NCI-H1436 treated with DMSO at 0.1 percent for 48 hours (cell line): ENCODE data around the gene BRD1.

ENCODE experiments used
- DNase-seq: peaks from one replicate; lab custom pipeline; 2025; lab: John Stamatoyannopoulos, UW

The BRD1 gene

DNA sequence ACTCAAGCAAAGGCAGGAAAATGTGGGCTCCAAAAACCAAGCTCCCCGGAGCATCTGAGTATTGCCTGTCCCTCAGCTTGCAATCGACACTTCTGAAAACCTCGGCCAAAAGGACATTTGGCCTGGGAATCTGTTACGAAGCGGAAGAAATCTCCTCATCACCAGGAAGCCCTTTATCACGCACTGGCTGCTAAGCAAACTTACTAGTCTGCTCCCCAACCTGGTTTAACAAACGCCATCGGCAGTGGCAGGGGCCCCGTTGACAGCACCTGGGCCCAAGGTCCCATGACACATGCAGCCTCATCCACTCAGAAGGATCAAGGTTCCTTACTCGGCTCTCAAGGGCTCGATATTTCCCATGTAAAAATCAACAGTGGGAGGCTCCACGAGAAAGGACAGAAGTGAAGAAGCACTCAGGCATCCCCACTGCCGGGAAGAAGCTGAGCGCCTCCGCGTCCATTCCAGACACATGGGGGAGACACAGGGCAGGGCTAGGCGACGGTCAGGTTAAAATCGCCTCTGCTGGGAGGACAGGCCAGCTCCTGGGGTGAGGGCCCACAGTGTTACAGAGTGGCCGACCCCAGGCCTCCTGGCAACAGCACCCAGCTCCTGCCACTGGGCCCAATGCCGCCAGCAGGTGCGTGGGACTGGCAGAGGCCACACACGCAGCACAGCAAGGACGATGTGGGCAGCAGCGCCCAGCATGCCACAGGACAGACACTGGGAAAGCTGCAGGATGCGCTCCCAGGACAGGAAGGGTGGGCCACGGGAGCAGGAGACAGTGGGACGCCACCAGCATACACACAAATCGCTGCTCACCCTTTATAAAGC is 27.1 kb downstream of the BRD1 start:
- no peak for DNase-seq

DNA sequence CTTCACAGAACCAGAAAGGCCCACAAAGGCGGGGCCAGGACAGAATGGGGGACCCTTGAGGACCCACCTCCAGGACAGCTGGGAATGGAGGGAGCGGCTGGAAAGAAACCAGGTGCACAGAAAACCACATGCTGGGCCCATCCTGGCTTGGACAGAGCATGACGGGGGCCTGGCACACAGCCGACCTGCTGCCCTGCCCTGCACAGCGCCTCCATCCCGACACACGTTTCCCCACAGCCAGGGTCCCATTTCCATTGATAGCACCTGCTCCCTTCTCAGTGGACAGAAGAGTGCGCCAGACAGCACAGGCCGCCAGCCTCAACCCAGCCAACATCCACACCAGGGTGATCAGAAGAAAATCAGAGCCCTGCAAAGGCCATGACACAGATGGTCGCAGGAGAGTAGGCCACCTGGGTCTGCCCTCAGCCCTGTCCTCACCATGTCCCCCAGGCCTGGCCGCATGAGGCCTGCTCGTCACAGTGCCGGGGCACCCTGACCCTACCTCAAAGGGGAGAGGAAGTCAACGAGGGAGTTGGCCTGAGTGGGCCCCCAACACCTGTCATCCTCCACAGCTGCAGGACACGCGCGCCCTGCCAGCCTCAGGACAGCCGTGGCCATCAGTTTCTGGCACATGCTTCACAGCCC is 28.1 kb downstream of the BRD1 start:
- DNase-seq: no peak

DNA sequence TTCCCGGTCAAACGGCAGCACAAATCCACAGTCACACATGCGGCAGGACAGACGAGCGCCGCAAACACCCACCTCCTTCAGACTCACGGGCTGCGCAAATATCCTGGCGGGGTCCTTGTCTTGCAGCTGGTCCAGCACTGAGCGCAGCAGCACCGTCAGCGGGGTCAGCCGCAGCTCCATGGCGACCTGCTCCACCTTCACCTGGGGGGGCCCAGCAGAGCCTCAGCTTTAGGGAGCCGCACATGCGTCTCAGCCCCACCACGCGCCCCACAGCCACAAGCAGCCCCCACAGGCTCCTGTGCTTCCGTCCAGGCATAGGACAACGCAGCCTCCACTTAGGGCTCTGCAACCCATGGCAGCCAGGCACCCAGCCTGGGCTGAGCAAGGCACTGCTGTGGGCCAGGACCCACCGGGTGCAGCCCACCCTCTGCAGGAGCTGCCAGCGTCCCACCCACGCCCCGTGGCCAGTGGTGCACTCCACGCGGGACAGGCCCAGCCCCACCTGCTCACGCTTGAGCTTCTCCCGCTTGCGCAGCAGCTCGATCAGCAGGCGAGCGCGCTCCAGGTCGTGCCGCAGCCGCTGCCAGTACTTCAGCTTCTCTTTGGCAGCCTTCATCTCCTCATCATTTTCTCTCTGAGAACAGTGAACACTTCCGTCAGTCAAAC is 29.1 kb downstream of the BRD1 start:
- no peak for DNase-seq

DNA sequence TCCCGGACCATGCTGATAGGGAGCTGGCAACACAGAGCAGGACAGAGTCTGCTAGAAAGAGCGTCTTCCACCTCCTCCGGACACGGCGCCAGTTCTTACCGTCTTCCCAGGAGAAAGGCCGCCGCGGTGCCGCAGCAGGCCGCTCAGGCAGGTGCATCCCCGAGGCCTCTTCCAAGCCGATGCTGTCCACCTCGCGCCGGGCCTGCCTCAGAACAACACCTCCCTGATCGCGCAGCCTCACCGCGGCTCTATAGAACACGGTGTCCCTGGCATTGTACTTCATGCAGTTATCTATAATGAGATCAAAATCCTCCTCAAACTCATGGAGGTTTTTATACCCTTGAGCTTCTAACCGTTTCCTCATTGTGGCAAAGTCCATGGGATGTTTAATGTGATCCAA is 30.0 kb downstream of the BRD1 start:
- DNase-seq: no peak

DNA sequence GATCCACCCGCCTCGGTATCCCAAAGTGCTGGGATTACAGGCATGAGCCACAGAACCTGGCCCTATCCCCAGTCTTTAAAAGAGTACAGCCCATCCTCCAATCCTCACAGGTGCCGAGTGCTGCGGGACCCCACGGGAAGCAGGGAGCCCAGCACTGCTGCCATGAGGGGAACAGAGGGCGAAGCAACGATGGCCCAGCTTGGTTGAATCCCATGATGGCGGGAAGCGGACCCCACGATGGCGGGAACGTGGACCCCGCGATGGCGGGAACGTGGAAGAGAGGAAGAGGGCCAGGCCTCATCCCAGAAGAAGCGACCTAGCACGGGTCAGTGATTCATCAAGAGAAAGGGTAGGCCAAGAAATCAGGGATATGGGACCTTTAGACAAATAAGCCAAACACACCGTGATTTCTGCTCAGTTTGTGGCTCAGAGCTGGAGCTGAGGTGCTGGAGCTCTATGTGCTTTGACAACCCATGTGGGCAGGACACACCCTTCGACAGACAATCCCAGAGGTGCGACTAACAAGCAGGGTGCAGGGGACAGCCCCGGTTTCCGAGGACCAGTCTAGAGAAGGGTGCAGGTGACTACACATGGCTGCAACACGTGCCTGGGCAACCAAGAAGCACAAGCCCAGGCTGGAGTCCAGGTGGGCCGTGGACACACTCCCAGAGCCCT is 30.9 kb downstream of the BRD1 start:
- DNase-seq: no peak

DNA sequence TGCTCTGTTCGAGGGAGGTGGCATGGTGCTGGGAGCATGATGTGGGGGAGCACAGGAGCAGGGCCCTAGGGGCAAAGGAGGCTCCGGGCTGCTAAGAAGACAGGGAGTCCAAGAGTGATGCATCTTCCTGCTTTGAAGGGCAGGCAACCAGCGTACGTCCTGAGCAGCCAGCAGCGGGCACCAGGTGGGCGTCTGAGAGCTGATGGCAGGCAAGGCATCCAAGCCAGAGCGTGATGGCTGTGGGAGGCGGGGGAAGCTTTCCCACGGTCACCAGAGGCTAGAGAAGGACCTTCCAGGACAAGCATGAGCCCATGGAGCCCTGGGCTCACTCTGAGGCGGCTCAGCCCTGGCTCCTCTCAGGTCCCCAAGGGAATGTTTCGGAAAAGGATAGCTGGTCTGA is 32.2 kb downstream of the BRD1 start:
- DNase-seq: no peak

DNA sequence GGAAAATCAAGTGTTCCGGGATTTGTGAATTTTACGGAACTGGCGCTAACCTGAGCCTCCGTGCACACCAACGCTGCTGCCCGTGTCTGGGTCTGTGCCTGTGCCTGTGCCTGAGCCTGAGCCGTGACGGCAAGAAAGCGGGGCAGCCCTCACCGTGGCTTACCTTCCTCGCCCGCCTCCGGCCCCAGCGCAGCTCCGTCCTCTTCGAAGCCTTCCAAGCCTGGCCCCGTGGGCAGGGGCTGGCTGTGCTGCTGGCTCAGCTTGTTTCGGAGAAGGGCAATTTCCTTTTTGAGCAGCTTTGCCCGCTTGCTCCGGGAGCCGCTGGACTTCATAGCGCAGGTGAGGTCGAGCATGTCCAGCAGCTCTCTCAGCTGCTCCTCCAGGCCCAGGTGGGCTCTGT is 33.8 kb downstream of the BRD1 start:
- DNase-seq: no peak

DNA sequence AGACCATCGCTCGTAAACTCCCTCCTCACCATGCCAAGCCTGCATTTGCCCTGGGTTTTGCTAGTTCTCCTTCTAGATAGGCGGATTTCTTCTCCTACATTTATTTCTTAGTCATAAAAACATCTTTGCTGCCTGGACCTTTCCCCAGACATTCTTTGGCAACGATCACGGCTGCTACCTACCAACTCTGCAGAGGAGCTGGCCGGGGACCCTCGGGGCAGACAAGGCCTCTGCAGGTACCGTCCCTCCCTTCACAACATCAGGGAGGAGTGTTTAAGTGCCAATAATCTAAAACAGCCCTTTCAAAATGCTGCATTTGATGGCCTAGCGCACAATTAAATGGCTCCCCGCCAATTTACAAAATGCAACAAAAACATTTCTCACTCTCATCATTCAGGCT is 34.4 kb downstream of the BRD1 start:
- DNase-seq: no peak

DNA sequence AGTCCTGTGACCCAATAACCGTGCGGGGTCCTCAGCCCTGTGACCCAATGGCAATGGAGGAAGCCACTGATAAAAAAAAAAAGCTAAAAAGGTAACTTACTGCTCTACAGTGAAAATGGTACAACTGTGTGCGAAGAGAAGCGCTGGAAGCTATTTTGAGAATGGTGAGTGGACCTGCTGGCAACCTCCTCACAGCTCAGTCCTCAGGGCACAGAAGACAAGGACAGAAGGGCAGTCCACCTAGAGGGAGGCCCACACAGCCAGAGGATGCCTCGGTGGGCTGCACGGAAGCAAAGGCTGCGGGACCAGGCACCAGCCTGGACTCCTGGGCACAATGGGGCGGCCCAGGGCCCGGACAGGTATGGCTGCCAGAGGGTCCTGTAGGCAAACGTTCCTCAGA is 35.6 kb downstream of the BRD1 start:
- no peak for DNase-seq

DNA sequence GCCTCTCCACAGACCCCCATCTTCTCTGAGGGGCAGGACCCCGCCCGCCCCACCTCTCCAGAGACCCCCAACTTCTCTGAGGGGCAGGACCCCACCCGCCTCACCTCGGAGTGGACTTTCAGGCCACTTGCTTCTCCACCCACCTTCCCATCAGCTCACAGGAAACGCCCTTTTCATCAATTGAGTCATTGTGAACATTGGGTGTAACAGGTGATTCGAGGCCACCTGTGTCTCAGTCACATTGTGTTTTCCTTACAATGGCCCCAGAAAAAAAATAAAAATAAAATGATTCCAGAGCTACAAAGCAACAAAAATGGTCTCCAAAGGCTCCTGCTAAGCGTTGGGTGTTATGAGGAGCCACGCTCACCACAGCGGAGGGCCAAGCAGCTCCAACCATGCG is 36.0 kb downstream of the BRD1 start:
- no peak for DNase-seq

DNA sequence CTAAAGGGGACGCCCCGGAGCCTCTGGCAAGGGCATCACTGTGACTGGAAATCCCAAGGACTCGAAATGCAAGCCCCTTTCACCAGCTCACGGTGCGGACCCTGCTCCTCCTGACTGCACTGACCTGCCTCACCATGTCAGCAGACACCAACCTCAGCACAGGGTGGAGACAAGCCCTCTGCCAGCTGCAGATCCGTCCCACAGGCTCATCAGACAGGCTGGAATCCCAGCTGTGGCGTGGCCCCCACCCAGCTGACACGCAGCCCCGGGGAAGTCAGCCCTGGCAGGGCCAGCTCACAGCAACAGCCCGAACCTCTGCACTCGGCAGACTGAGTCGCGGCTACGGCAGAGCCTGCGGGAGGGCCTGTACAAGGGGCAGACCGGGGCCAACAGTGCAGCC is 36.8 kb downstream of the BRD1 start:
- no peak for DNase-seq

DNA sequence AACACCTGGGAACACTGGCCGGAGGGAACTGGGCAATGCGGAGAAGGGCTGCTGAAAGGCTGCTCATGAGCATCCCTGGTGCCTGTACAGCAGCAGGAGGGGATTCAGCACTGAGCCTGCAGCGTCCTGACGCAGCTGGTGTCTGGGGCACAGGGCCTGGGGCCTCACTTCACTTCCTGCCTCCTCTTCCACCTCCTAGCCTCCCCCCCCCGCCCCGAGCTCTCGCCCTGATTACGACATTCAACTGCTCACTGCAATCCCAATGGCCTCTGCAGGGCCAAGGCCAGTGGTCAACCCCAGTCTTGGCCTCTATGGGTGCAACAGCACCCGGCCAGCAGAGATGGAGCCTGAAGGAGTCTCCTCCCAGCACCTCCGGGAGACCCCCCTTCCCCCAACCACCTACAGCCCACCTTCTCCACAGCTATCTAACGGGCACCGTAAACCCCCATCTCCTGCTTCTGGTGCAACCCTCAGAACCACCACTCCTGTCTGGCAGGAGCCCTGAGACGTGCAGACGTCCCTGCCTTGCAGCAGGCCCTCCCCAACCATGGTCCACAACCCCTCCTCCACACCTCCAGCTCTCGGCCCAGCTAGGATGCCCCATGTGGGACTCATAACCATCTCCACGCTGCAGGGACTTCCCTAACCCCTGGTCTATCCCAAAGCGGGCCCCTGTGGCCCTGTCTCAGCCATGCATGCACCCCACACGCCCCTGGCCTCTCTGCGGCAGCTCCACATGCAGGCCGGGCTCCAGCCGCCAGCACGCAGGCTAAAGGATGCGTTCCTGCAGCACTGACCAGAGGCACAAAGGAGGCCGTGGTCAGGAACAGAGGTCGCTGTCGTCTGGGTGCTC is 38.2 kb downstream of the BRD1 start:
- no peak for DNase-seq

DNA sequence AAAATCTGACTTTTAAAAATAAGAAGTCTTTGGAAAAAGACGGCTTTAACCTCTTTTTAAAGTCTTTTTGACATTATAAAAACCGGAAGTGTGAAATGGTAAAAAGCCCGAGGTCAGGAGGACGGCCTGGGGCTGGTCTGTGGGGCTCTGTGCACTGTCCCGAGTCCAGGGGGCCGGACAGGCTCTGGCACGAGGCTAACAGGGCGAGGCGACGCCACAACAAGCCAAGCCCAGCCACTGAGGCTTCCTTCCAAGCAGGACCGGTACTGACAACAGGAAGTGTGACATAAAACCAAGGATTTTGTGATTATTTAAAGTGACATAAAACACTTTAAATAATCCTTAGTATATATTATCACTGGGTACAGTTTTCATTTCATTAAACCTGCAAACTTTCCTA is 39.2 kb downstream of the BRD1 start:
- no peak for DNase-seq

DNA sequence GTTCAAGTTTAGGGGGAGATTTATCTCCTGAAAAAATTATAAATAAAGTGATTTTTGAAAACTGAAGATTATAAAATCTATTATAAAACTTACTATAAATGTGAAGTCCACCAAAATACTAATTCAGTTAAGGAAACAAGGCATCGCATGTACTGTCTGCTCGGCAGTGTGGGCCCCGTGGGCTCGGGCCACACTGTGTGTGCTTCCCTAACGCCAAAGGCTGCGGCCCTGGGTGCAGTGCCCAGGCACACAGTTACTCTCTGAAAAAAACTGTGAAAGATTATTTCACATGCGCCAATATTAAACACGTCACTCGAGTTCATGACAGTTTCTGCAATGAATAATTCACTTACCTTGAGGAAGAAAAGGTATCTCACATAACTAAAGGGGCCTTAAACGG is 39.8 kb downstream of the BRD1 start:
- no peak for DNase-seq

DNA sequence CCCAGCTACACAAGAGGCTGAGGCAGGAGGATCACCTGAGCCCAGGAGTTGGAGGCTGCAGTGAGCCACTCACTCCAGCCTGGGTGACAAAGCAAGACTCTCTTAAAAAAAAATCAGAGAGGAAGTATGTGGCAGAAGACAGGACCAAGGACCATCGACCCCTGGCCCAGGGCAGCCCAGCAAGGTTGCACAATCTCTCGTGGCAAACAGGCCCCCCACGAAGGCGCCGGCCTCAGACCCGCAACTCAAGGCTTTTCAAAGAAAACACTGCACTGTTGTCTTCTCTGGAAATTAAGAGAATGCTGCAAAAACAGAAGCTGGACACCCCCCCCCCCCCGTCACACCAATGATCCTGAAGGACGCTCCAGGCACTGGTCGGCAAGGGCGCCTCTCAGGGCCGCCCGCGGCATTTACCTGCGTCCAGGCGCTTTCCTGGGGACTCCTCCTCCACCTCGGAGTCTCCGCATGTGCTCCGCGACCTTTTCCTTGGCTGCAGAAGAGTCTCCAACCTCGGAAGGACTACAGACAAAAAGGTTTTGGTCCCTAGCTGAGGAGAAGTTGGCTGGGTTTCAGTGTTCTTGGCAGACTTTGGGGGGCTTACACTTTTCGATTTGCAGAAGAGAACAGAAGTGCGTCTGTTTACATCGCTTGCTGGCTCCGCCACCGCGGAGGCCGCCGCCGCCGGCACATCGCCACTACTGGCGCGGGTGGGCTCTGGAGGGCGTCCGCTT is 40.5 kb downstream of the BRD1 start:
- DNase-seq: no peak

DNA sequence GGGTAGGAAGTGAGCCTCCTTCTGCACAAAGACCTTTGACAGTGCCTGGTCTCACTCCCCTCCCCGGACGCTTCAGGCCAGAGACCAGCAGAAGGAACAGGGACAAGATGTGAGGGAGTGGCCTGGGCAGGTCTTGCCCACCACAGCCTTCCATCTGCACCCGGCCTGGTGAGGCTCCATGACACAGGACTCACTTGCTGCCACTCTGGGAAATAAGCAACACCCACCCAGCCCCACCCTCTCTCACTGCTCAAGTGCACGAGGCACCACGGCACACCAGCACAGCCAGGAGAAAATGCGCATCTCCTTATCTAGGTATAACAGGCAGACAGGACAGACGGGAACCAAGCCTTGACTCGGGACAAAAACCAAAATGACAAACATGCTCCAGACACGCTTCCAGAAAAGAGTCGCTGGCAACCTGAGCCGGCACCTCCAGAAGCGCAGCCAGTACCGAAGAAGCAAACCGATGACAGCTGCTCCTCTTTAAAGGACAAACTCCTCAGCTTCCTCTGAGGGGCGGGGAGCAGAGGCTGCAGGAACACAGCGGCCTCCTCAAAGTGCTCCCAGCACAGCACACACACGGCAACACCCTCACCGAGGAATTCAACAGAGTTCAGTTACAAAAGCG is 41.7 kb downstream of the BRD1 start:
- DNase-seq: no peak

DNA sequence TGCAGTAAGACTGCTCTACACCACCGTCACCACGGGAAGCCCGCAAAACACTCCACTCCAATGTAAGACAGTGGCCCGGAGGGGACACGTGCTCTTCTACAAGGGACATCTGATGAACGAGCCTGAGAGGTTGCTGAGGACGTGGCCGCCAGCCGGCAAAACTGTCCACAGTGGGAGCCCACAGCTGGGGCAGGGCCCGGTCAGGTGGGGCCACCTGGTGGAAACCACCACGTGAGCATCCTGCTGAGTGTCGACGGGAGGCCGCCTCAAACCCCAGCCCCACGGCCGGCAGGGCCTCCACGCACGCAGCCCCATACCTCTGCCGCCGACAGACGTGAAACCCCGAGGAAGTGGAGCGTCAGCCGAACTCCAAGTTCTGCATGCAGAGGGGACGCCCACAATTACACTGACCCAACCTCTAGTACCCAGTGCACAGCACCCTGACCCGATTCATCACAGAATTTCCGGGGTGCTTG is 42.6 kb downstream of the BRD1 start:
- DNase-seq: no peak

DNA sequence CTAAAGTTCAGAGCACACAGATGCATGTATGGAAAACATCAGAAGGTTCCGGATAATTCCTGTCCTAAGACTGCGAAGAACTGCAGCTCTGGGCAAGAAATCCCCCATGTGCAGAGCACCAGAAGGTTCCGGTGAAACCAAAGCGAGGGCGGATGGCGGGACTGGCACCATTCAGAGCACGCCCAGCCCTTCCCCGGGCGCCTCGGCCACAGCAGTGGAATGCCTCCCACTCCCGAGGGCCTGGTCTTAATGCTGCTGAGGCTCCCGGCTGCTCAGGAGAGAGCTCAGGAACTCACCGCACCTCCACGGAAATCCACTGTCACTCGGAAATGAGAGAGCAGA is 43.1 kb downstream of the BRD1 start:
- DNase-seq: no peak

DNA sequence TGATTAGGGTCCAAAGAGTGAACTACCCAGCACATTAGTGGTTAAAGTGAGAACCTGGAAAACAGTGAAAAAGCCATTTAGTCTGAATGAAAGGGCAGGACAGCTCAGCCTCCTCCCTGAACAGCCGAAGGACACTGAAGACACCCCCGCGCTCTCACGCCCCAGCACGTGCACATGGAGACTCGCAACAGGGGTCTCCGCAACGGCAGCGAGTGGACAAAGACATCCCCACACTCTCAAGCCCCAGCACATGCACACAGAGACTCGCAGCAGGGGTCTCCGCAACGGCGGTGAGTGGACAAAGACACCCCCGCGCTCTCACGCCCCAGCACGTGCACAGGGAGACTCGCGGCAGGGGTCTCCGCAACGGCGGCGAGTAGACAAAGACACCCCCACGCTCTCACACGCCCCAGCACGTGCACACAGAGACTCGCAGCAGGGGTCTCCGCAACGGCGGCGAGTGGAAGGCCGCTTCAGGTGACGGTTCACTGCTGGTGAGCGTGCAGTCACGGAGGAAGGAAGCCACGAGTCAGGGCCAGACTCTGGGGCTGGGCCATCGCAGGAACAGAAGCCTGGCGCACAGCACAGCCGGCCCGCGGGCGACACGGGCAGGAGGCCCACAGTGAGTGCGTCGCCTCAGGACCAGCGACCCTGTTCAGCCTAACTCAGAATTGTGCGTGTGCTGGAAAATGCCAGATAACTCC is 43.6 kb downstream of the BRD1 start:
- DNase-seq: no peak
